HG02798 (cell line): ENCODE data around the gene SRGN.
A peak's percentile ranks its signal among the peaks of the same experiment; 100 is the strongest.
"Not testable (repeated sequence)": the region's sequence is repeated elsewhere in the genome, so short reads cannot be mapped to it uniquely, and the experiment has no call there.

Experiments
- ATAC-seq: cut with Tn5 transposase; IDR thresholded peaks from one replicate; pipeline ENCODE4 v1.9.1; 2021; ENCODE audit warnings: mild to moderate bottlenecking; ENCODE audit not compliant: unreplicated experiment, poor library complexity

The SRGN gene, protein sequence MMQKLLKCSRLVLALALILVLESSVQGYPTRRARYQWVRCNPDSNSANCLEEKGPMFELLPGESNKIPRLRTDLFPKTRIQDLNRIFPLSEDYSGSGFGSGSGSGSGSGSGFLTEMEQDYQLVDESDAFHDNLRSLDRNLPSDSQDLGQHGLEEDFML

DNA sequence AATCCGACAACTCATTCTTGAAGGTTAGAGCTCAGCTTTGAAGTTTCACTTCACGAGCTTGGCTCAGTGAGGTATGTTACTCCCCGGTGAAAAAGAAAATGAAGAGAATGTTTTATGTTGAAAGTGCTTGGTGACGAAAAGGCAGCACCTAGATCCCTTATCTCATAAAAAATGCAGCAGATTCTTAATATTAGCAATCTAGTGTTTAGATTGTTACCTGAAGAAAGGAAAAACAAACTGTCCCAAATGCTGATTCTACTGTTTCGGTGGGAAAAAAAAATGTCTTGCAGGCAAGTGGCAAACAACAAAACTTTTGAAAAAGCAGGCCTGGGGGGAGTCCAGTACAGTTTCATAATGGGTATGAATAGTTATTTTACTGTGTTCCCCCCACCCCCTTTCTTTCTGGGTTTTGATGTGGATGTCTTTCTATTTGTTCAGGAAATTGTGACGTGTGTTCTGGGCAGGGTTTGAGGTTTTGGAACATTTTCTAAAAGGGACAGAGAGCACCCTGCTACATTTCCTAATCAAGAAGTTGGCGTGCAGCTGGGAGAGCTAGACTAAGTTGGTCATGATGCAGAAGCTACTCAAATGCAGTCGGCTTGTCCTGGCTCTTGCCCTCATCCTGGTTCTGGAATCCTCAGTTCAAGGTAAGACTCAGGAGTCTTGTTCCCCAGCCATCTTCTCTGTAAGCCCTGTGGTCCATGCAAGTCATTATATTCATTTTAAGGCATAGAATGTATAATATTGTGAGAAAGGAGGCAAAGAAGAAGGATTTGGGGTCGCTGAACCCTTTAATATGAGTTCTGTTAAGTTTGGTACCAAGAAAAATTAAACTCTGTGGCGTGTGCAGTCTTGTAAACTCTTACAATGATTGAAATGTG lies at the start of gene SRGN:
Gene SRGN (plus strand): TSS at position 514 of the 881 bp plus-strand sequence. CDS start 55 bp downstream, at position 569.
- peak; percentile 69 for ATAC-seq

DNA sequence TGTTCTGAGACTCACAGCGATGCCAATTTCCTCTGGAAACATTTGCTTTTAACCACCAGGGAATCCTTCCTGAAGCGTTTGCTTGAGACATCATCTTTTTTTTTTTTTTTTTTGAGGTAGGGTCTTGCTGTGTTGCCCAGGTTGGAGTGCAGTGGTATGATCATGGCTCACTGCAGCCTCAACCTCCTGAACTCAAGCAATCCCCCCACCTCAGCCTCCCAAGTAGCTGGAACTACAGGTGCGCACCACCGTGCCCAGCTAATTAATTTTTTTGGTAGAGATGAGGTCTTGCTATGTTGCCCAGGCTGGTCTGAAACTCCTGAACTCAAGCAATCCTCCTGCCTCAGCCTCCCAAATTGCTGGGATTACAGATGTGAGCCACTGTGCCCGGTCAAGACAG lies 47.0 kb upstream of the SRGN start:
- ATAC-seq, result not testable (repeated sequence)

DNA sequence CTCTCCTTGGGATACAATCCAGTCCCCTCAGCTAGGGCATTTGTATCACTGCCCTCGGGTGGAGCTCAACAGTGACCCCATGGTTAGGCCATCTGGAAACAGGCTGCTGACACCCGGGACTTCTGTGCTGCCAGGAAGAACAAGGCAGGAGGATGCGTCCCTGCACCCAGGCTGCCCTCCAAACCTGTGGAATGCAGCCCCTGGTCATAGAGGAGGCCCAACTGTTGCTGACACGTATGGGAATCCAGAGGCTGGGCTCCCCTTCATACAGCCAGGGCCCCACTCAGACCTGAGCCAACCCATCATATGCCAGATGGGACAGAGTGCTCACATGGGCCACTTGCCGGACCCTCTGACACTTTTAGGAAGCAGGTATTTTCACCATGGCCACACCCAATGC lies 45.5 kb upstream of the SRGN start:
- no peak for ATAC-seq

DNA sequence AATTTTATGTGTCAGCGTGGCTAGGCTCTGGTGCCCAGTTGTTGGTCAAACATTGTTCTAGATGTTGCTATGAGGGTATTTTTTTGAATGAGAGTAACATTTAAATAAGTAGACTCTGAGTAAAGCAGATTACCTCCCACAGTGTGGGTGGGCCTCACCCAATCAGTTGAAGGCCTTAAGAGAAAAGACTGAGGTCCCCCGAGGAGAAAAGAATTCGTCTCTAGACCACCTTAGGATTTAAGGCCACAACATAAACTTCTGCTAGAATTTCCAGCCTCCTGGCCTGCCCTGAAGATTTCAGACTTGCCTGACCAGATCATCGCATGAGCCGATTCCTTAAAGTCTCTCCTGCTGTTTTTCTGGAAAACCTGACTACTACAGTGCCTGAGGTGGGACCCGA lies 45.1 kb upstream of the SRGN start:
- no peak for ATAC-seq

DNA sequence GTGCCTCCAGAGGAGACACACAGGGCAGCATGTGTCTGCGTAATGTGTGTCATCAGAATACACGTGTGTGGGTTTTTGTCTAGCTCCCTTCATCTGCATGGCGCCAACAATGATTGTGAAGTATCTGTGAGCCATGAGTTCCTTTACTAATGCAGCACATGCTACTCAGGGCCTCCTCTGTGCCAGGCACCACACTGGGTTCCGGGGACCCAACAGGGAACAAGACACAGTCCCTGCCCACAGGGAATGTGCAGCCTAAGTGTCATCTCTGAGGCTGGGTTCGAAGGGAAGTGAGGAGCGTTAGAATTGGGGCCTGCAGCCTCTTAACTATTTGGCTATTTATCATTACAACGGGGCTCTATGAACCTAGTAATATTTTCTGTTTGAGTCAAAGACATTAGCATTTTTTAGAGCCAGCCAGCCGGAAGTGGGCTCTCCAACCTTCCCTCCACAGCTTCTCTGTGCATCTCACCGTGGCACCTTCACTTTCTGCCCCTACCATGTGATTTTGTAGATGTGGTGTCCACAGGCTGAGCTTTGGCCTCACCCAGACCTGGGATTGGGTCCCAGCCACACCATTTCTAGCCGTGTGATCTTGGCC lies 43.9 kb upstream of the SRGN start:
- peak; percentile 35 for ATAC-seq

DNA sequence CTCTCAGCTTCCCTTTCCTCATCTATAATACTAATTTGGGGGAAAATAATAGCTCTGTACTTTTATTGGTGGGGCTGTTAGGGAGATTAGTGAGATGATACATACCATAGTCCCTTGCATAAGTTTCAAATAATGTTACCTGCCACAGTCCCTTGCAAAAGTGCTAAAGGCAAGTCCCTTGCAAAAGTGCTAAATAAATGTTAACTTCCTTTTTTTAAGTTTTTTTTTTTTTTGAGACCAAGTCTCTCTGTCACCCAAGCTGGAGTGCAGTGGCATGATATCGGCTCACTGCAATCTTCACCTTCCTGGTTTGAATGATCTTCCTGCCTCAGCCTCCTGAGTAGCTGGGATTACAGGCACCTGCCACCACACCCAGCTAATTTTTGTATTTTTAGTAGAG lies 43.4 kb upstream of the SRGN start:
- ATAC-seq, result no peak

DNA sequence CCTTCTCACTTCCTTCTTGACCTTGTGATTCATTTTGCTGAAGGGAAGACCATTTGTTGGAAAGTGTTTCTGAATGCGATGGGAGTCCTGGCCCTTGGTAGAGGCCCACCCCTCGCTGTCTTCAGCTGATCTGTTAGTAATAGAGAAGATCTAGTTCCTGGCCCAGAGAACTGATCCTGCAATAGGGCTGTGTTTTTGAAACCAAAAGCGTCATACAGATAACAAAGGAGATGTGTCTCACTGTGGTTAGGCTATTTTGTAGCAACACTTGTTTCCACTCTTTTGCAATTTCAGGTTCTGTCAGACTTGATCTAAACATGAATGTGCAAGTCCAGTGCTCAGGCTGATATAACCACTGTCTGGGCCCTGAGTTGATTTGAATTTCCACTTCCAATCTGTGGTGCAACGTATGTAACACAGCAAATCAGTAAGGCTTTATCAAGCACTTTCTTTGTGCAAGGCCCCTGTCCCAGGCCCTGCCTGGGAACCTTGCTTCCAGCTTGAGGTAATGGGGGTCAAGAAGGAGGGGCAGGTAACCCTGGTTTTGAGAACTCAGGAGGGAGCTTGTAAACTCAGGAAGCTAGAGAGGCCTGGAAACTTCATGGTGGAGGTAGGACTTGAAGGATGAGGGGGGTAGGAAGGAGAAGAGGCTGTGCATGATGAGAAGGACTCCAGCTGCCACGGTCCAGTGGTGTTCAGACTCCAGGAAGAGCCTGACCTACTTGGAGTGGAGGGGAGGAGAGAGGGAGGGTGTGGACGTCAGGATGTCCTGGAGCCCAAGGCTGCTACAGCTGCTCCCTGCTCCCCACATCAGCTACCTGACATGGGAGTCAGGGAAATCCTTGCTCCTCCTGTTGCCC lies 42.2 kb upstream of the SRGN start:
- ATAC-seq, result peak; percentile 69

DNA sequence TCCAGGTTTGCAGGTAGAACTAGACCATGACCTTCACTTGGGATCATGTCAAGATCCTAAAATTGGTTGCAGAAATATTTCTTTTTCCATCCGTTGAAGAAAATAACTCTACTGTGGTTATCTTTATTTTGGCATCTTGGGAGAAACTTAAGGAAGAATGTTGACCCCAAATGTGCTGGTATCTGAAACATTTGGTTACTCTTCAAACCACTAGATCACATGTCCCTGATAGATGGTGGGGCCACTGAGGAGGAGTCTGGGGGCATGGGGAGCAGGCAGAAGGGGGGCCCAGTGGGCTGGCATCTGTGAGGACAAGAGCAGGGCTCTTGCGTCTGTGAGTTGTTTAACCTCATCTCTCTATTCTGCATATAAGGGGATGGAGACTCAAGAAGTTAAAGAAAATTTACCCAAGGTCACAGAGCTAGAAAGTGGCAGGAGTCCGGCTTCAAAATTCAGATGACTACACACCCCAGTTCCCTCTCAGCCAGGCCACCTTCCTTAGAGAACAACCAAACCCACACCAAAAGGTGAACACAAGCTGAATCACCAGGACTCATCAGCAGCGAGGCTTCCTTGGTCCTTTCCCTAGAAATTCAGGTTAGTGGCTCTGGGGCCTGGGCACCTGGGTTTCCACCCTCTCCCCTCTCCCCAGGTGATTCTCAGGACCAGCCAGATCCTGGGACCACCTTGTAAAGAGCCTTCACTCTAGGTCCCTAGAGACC lies 40.6 kb upstream of the SRGN start:
- ATAC-seq, result no peak

DNA sequence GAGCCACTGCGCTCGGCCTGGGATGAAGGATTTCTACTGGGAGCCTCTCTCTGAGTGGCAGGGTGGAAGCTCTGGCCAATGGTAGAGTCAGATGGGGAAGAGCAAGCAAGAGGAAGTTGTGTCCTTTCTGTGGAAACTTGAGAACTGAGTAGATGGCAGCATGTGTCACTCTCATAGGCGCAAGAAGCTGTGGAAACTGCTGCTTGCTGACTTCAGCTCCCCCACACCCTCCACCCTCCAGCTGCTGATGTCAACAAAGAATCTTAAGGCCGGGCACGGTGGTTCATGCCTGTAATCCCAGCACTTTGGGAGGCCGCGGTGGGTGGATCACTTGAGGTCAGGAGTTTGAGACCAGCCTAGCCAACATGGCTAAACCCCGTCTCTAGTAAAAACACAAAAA lies 39.8 kb upstream of the SRGN start:
- no peak for ATAC-seq

DNA sequence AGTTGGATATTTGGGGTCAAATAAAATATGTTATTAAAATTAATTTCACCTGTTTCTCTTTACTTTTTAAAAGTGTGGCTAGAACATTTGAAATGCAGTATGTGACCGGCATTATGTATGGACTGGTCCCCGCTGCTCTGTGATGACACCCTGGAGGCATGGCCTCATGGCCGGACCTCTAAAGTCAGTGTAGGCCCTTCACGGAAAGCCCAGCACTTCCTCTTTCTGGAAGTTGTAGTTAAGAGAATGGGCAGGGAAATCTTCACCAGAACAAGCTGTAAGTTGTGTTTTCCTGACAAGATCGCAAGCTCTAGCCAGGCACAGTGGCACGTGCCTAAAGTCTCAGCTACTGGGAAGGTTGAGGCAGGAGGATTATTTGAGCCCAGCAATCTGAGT lies 38.3 kb upstream of the SRGN start:
- ATAC-seq, result no peak

DNA sequence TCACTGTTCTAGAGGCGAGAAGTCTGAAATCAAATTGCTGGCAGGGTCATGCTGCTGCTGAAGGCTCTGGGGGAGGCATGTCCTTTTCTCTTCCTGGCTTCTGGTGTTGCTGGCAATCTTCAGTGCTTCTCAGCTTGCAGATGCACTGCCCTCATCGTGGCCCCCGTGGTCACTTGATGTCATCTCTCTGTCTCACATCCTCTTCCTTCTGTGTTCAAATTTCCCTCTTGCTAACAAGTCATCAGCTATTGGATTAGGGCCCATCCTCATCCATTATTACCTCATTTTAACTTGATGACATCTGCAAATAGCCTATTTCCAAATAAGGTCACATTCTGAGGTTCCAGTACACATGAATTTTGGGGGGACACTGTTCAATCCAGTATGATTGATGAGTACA lies 36.6 kb upstream of the SRGN start:
- ATAC-seq, result peak; percentile 40

DNA sequence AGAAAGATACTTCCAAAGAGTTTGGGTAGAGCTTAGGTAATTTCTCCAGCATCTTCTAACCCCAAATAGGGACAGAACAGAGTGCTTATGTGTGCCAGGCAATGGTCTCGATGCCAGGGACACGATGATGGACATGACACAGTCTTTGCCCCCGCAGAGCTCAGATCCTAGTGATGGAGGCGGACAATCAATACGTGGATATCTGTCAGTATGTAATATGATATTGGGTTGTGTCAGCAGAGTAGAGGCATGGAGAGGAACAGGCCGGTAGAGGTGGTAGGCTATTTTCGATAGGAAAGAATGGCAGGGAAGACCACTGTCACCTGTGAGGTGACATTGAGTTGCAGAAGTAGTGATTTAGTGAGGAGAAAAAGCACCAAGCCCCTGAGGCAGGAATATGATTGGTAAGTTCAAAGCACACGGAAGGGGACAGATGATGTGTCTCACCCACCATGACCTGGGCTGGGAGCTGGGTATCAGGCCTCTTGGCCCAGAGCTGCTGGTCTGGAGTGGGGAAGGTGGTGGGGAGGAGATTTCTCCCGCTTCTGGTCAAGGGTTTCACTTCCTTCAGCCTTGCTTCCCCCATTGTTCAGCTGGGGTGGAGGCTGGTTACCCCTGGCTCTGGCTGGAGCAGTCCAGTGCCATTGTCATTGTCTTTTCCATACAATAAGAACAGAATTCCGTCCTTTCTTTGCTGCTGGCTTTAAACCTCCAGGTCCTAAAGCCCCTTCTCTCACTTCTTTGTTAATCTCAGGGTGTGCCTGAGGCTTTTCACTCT lies 36.0 kb upstream of the SRGN start:
- ATAC-seq, result peak; percentile 22

DNA sequence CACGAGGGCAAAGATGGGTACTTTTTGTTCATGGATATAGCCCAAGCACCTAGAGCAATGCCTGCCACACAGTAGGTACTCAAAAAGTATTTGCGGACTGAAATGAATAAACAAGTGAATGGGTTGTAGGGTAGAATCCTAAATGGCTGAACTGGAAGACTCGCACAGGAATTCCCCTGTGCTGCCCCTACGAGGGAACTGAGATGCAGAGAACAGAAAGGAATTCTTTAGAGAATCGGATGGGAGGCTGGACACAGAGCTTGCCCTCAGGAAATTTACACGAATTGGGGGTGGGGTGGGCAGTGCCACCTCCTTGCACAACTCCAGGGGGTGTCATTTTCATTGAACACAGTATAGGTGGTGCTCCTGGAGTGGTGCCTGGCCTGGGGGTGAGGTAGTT lies 35.2 kb upstream of the SRGN start:
- ATAC-seq, result no peak

DNA sequence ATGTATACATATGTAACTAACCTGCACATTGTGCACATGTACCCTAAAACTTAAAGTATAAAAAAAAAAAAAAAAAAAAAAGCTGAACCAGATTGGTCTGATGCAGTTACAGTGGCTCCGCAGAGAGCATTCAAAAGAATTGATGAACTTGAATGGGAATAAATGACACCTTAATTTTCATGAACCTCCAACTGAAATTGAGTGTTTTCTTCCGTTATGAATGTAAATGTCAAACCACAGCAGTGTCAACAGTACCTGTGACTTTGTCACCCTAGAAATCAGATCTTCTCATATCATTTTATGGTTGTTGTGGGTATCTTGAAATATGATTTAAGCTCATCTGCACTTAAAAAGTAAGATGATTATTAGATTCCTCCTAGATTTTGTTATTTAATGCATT lies 32.7 kb upstream of the SRGN start:
- no peak for ATAC-seq

DNA sequence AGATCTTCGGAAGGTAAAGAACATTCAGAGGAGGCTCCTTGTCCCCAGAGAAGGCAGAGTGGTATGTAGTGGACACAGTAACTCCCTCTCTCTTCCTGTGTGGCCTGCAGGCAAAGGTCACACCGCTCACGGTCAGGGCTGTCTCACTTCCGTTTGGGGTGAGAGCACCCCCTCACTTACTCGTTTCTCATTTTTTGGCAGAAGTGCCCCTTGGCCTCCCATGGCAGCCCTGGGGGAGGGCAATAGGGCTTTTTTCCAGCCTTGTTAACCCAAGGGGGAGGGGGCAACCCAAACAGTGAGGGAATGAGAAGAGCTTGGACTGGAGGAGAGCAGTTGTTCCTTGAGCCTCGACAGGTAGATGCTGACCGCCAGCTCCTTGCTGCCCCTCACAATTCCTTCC lies 31.8 kb upstream of the SRGN start:
- peak; percentile 44 for ATAC-seq

DNA sequence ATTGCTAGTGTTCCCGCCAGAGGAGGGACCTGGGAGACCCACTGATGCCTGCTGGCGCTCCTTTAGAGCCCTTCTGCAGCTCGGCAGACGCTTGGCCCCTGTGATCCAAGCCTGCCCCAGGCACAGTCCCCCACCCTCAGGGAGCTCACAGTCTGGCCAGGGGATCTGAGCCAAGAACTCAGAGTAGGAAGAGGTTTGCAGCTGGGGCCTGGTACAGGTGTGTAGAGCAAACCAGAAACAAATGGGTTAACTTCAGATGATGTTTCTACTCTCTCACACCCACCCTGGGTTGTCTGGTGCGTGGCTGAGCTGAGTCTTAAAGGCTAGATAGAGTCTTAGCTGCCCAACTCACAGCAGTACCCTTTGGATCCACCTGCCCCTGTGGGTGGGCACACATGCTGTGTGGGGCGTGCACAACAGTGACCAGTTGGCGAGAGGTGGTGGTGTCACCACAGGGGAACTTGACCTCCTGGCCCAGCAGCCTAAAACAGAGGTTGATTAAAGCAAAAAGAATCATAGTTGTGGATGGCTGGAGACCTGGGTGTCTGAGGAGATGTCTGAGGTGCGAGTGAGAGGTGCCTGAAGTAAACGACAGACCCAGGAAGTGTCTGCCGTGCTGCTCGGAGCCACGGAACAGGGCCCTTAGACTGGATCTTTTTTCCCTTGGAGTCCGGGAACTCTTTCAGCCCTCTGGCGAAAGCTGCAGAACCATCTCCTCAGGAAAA lies 31.2 kb upstream of the SRGN start:
- no peak for ATAC-seq

DNA sequence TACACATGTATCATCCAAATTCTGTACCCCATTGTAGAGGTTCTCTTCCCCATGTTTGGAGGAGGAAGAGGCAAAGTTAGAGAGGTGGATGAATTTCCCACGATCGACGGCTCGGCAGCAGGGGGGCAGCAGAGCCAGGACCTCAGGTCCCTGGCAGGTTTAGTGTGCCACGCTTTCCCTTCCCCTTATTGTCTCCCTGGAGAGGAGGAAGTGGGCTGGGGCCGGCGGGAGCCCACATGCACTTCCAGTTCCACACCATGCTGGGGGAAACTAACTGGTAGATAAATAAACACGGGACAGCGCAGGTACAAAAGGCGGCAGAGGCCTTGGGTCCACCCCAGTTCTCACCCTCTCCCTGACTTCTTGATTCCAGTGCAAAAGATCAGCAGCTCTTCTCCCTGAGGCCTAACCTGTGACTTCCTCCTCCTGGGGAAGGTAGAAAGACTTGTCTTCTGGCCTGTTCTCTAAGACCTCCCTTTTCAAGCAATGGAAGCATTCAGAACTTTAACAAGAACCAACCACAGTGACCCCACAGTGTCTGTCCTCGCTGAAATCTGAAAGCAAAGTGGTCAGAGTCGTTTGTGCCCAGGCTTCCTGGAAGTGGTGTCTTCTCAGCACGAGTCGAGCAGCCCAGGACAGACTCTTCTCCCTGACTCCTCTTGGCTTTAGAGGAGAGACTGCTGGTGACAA lies 30.5 kb upstream of the SRGN start:
- no peak for ATAC-seq

DNA sequence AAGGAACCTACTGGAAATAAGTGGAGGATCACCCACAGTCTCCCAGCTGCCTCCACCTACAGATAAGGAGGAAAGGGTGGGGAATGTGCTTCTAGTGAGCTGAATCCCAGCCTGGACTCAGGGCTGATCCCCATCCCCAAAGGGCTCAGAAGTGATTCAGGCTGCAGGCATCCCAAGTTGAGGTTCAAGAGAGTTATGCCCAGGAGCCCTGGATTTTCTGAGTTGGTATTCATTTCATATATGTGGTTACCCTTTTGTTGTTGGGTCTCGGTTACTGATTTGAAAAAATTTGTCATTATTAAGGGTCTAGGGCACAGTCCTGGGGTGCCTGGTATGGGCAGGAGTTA lies 30.0 kb upstream of the SRGN start:
- no peak for ATAC-seq
